ENCODE data around the gene SYMPK. TPM values are rescaled to one million over a fixed set of nuclear protein-coding genes. Genes with fewer than 3 reads are reported as not detected.

The SYMPK gene
- total RNA-seq, 1 experiment from 2014 or later, result 85.5 TPM

DNA sequence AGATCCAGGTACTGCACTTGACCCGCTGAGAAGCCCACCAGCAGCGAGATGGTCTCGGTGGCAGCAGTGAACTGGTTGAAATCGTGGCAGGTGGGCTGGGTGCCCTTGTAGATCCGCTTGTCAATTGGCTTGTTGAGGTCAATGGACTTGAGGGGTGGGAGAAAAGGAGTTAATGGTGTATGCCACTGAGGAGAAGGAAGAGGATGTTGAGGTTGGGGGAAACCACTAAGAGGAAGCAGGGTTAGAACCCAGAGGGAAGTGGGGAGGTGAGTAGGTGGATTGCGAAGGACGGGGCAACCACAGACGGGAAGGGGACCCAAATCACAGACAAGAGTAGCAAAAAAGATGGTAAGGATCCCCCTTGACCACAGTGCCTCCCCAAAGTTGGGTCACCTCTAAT lies 72.0 kb downstream of the SYMPK start:
- ChIA-PET CTCF (no interaction called here), POLR2A (ENCODE audit: low non-redundant PET) (no interaction called here)
- peak overlapping the region; percentile 97 for H3K4me3 ChIP-seq (ENCODE audit: low read depth, low read length, poor library complexity, severe bottlenecking)
- H3K4me1 ChIP-seq (ENCODE audit: insufficient read depth, low read length, poor library complexity, severe bottlenecking), result peaks cover 6% of the 10 kb centered on the region
- no peaks in the 10 kb centered on the region for H3K27me3 ChIP-seq (replicated peaks; ENCODE audit: insufficient read depth, low read depth, low read length, poor library complexity)
- TF ChIP-seq, protein P1, sequence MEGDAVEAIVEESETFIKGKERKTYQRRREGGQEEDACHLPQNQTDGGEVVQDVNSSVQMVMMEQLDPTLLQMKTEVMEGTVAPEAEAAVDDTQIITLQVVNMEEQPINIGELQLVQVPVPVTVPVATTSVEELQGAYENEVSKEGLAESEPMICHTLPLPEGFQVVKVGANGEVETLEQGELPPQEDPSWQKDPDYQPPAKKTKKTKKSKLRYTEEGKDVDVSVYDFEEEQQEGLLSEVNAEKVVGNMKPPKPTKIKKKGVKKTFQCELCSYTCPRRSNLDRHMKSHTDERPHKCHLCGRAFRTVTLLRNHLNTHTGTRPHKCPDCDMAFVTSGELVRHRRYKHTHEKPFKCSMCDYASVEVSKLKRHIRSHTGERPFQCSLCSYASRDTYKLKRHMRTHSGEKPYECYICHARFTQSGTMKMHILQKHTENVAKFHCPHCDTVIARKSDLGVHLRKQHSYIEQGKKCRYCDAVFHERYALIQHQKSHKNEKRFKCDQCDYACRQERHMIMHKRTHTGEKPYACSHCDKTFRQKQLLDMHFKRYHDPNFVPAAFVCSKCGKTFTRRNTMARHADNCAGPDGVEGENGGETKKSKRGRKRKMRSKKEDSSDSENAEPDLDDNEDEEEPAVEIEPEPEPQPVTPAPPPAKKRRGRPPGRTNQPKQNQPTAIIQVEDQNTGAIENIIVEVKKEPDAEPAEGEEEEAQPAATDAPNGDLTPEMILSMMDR (conservative IDR thresholded peaks at IDR 0.05; ENCODE audit: low read depth, low read length), result no peak
- TF ChIP-seq EZH2 (IDR thresholded peaks at IDR 0.05; ENCODE audit: borderline replicate concordance, low read depth, low read length, poor library complexity, severe bottlenecking), result no peak
- H3K36me3 ChIP-seq (ENCODE audit: insufficient read depth, low read length, poor library complexity, severe bottlenecking), result peaks cover 41% of the 10 kb centered on the region
- DNase-seq (ENCODE audit: low spot score), result no peak
- intact Hi-C loops (cut with micrococcal nuclease; ENCODE audit: unreplicated experiment), result no loop called here
- BruUV-seq (replicated peaks), result no TSS peak
- H3K27ac ChIP-seq (ENCODE audit: low read depth, low read length, poor library complexity, severe bottlenecking), result no peak overlapping the region
- H3K9me3 ChIP-seq (ENCODE audit: low read depth, low read length, poor library complexity, severe bottlenecking), result no peaks in the 10 kb centered on the region

DNA sequence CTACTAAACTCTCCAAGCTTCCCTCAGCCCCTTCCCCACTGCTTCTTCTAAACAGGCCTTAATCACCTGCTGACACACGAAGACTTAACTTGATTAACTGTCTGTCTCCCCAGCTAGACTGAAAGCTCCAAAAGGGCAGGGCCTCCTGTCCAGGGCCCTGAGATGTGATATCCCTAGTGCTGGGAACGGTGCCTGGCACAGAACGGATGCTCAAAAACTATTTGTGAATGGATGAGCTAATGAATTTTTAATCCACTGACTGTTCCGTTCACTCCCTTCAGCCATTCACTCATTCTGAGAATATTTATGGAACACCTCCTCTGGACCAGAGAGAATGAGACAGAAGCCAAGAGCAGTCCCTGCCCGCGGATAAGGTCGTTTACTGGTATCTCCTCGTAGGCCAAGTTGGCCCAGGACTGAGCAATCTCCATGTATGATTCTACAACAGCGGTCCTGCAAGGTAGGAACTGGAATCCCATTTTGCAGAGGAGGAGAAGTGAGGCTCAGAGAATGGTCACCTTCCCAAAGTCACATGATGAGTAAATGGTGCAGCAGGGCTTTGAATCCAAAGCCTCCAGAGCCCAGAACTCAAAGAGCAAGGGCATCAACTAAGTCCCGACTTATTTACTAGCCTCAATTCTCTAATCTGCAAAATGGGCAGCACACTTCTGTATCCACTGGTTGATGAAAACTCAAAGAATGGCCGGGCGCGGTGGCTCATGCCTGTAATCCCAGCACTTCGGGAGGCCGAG lies 73.7 kb downstream of the SYMPK start:
- no peak for DNase-seq (ENCODE audit: low spot score)
- H3K4me1 ChIP-seq (ENCODE audit: insufficient read depth, low read length, poor library complexity, severe bottlenecking), result peaks cover 6% of the 10 kb centered on the region
- no peaks in the 10 kb centered on the region for H3K9me3 ChIP-seq (ENCODE audit: low read depth, low read length, poor library complexity, severe bottlenecking)
- ChIA-PET CTCF (interaction anchor here (0.5 to 0.6 kb wide), 2 partner anchors 28 to 58 kb away, joined by 3 read pairs; no protein-coding TSS in a partner anchor), POLR2A (ENCODE audit: low non-redundant PET) (no interaction called here)
- intact Hi-C loops (cut with micrococcal nuclease; ENCODE audit: unreplicated experiment), result no loop called here
- no TSS peak for BruUV-seq (replicated peaks)
- TF ChIP-seq, protein P1 (conservative IDR thresholded peaks at IDR 0.05; ENCODE audit: low read depth, low read length), result no peak
- no peak for TF ChIP-seq EZH2 (IDR thresholded peaks at IDR 0.05; ENCODE audit: borderline replicate concordance, low read depth, low read length, poor library complexity, severe bottlenecking)
- H3K36me3 ChIP-seq (ENCODE audit: insufficient read depth, low read length, poor library complexity, severe bottlenecking), result peaks cover 50% of the 10 kb centered on the region
- no peak overlapping the region for H3K4me3 ChIP-seq (ENCODE audit: low read depth, low read length, poor library complexity, severe bottlenecking)
- H3K27me3 ChIP-seq (replicated peaks; ENCODE audit: insufficient read depth, low read depth, low read length, poor library complexity), result no peaks in the 10 kb centered on the region
- H3K27ac ChIP-seq (ENCODE audit: low read depth, low read length, poor library complexity, severe bottlenecking), result no peak overlapping the region

DNA sequence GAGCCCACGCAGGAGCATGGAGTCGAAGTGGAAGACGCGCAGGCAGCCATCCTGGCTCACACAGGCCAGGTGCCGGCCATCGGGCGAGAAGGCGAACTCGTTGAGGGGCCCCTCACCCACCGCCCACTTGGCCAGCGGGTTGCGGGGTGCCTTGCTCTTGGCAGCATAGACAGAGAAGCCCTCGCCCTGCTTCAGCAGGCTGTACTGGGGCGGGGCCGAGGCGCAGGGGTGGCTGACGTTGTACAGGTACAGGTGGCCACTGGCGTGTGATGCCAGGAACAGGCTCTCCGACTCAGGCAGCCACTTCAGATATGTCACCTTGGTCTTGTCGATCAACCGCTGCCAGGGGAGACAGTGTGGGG lies 76.4 kb downstream of the SYMPK start:
- intact Hi-C loops (cut with micrococcal nuclease; ENCODE audit: unreplicated experiment), result no loop called here
- H3K4me1 ChIP-seq (ENCODE audit: insufficient read depth, low read length, poor library complexity, severe bottlenecking), result no peaks in the 10 kb centered on the region
- peaks cover 50% of the 10 kb centered on the region for H3K36me3 ChIP-seq (ENCODE audit: insufficient read depth, low read length, poor library complexity, severe bottlenecking)
- no peaks in the 10 kb centered on the region for H3K27me3 ChIP-seq (replicated peaks; ENCODE audit: insufficient read depth, low read depth, low read length, poor library complexity)
- DNase-seq (ENCODE audit: low spot score), result no peak
- ChIA-PET CTCF (no interaction called here), POLR2A (ENCODE audit: low non-redundant PET) (interaction anchor here (0.6 kb wide), 1 partner anchor 13 kb away, joined by 5 read pairs; no protein-coding TSS in a partner anchor)
- TF ChIP-seq, protein P1 (conservative IDR thresholded peaks at IDR 0.05; ENCODE audit: low read depth, low read length), result no peak
- no peak for TF ChIP-seq EZH2 (IDR thresholded peaks at IDR 0.05; ENCODE audit: borderline replicate concordance, low read depth, low read length, poor library complexity, severe bottlenecking)
- no peak overlapping the region for H3K27ac ChIP-seq (ENCODE audit: low read depth, low read length, poor library complexity, severe bottlenecking)
- no peak overlapping the region for H3K4me3 ChIP-seq (ENCODE audit: low read depth, low read length, poor library complexity, severe bottlenecking)
- BruUV-seq (replicated peaks), result no TSS peak
- H3K9me3 ChIP-seq (ENCODE audit: low read depth, low read length, poor library complexity, severe bottlenecking), result no peaks in the 10 kb centered on the region

All from A673 (cell line).